Bronchial epithelial cell (primary cell): Measurements from ENCODE around the gene CAPZB. TPM values are rescaled to one million over a fixed set of nuclear protein-coding genes. Genes with fewer than 3 reads are reported as not detected.

Experiments used
- DNase-seq: peaks from one replicate; pipeline ENCODE4 v3.0.0-alpha.2; 2010; ENCODE audit warnings: low read depth
- FAIRE-seq: peaks from 2 replicates; lab custom pipeline; 2011; peaks lifted over from hg19 to GRCh38; lab: Jason Lieb, UNC
- H3K27me3 ChIP-seq: 2 replicates; pipeline ENCODE4 v1.5.1; 2011; ENCODE audit warnings: low read length; ENCODE audit not compliant: control insufficient read depth, insufficient read depth
- H3K36me3 ChIP-seq: 2 replicates; pipeline ENCODE4 v1.5.1; 2011; ENCODE audit warnings: low read length; ENCODE audit not compliant: control insufficient read depth, insufficient read depth
- H3K4me3 ChIP-seq: 2 replicates; pipeline ENCODE4 v1.5.1; 2011; ENCODE audit warnings: mild to moderate bottlenecking, low read depth, low read length, control low read depth
- CTCF ChIP-seq: IDR thresholded peaks from 2 replicates; pipeline ENCODE4 v1.5.1; 2011; ENCODE audit warnings: mild to moderate bottlenecking, moderate library complexity, low read length, control low read depth, inconsistent platforms; ENCODE audit not compliant: insufficient read depth, severe bottlenecking
- total RNA-seq: library from RNA; depleted of rRNA; stranded (reverse); fragments of >200 nt; gene quantifications from 2 replicates; pipeline ENCODE4 v1.2.1, GENCODE V29; 2014

Gene CAPZB
- total RNA-seq, 1 donor from 2014 or later: 73.5 TPM

- Histone ChIP-seq H3K4me3 (no peak overlapping the region), H3K27me3 (no peaks in the 10 kb centered on the region), H3K36me3 (peaks cover 10% of the 10 kb centered on the region)
- DNase-seq (no peak), FAIRE-seq (no peak)
- no peak for TF ChIP-seq CTCF
Observed at GRCh38 chr1:19384772-19385187, 100.6 kb downstream of the CAPZB start.

- no peak for FAIRE-seq
- Histone ChIP-seq H3K27me3 (no peaks in the 10 kb centered on the region), H3K36me3 (peaks cover 12% of the 10 kb centered on the region), H3K4me3 (no peak overlapping the region)
- TF ChIP-seq CTCF: no peak
- no peak for DNase-seq
Observed at GRCh38 chr1:19384113-19384512, 101.2 kb downstream of the CAPZB start.

- DNase-seq: no peak
- TF ChIP-seq CTCF: no peak
- no peak overlapping the region for H3K4me3 ChIP-seq
- FAIRE-seq: peak; percentile 77
- no peaks in the 10 kb centered on the region for H3K27me3 ChIP-seq
- peaks cover 14% of the 10 kb centered on the region for H3K36me3 ChIP-seq
Observed at GRCh38 chr1:19382222-19382621, 103.1 kb downstream of the CAPZB start.

GRCh38 chr1:19381261-19381660 lies 104.1 kb downstream of the CAPZB start:
- TF ChIP-seq CTCF: no peak
- no peak overlapping the region for H3K4me3 ChIP-seq
- no peak for FAIRE-seq
- H3K27me3 ChIP-seq: no peaks in the 10 kb centered on the region
- peaks cover 14% of the 10 kb centered on the region for H3K36me3 ChIP-seq
- no peak for DNase-seq

GRCh38 chr1:19377812-19378718 lies 107.3 kb downstream of the CAPZB start:
- FAIRE-seq (no peak), DNase-seq (no peak)
- H3K4me3 ChIP-seq: no peak overlapping the region
- no peaks in the 10 kb centered on the region for H3K27me3 ChIP-seq
- no peak for TF ChIP-seq CTCF
- peaks cover 13% of the 10 kb centered on the region for H3K36me3 ChIP-seq
